Activated CD8-positive, alpha-beta memory T cell treated with anti-CD3 and anti-CD28 coated beads for 4 hours (primary cell): ENCODE measurements around the gene INO80E.
"Not testable (repeated sequence)": the region's sequence is repeated elsewhere in the genome, so short reads cannot be mapped to it uniquely, and the experiment has no call there.

Experiments used
- DNase-seq, 2 donors: peaks; one replicate each; pipeline ENCODE4 v3.0.0-alpha.2; 2020; ENCODE audit warnings: low read depth in 2 of 2

Gene INO80E

DNA sequence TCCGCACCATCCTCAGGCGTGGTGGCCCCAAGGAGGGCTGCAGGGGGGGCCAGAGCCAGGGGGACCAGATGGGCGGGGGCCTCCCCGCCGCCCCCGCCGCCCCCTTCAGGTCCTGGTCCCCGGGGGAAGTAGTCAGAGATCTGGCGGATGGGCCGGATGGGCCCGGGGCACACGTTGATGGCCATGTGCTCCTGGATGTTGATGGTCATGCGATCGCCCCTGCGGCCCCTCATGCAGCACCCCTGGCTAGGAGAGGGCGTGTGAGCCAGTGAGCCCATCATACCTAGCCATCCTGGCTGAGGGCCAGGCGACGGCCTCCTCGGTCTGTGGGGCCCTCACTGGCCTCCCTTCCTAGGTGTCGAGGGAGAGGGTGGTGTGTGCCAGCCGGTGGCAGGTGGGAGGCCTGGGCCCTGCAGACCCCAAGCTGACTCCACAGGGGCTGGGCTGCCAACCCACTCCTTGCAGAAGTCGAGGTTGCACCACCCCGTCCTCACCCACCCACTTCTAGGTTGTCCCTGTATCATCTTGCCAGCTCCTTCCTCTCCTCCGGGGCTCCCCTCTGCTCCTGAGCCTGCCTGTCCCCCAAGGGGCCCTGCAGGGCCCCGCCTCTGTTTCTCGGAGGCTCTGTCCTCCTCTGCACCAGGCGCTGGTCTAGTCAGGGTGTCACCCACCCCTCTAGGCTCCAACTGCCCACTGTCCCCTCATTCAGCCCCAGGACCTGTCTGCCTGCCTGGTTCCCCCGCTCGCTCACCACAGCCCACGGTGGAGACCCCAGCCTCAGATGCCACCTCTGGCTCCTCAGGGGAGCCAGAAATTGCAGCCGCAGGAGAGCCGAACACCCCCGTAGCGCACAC, 14.2 kb downstream of the INO80E start:
- DNase-seq = no peak

DNA sequence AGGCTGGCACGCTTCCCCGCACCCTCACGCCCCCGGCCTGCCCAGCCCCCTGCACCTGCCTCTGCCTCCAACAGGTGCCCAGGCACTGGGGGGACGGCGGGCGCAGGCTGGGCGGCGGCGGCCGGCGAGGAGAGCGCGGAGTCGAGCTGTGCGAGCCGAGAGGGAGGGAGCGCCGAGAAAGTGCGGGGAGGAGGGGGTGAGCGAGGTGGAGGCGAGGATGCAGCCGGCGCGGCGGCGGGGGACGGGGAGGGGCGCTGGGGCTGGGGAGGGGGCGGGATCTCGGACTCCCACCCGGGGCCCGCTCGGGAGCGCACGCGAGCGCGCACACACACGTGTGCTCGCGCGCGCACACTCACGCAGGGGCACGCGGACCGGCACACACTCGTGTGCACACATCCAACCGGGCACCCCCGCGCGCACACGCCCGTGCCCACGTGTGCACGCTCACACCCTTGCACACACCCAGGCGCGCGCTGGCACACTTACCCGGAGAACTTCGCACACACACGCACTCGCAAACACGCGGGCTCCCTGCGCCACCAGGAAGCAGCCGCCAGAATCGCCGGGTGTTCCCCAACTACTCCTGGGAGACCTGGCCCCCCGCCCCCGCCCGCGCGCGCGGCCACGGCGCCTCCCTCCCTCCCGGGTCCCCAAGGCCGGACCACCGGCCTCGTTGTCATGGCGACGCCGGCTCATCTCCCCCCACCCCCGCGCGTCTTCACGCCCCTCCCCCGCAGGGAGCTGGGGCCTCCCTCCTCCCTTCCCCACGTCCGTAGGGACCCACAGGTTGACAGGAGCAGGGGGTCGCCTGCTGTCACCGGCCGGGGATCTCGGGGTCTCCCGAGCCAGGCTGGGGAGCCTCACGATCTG, 15.0 kb downstream of the INO80E start, which contains the start of gene DOC2A:
DOC2A (minus strand) TSS at position 184 of the 870 bp plus-strand sequence. CDS start 805 bp downstream, outside the sequence.
- no peak for DNase-seq

DNA sequence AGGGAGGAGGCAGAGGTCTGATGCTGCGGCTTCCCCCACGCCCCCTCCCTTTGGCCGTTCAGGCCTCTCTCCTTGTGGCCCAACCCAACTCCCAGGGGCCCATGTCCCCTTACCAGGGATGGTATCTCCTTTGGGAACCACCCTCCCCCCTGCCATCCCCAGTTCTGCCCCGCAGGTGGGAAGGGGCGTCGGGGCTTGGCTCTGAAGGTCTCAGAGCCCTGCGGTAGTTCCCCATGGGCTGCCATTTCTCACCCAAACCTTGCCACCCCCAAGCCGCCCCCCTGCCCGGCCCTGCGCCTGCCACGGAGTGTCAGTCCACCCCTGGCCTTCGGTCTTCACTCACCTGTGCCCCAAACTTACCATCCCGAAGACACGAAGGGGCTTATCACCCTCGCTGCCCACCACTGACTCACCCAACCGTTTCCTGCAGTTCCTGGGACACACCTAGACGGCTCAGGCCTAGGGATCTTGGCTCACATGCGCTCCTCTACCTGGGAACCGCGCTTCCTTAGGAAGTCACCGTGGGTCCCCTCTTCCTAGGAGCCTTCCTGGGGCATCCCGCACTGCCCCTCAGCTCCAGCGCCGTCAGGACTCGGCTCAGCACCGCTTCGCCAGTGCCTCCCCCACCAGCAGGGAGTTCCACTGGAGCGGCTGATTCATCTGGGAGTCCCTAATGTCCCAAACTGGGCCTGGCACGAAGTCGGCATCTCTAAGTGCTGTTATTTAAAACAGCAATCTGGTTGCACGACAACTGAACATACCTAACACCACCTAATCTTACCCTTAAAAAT, 15.9 kb downstream of the INO80E start:
- no peak for DNase-seq

DNA sequence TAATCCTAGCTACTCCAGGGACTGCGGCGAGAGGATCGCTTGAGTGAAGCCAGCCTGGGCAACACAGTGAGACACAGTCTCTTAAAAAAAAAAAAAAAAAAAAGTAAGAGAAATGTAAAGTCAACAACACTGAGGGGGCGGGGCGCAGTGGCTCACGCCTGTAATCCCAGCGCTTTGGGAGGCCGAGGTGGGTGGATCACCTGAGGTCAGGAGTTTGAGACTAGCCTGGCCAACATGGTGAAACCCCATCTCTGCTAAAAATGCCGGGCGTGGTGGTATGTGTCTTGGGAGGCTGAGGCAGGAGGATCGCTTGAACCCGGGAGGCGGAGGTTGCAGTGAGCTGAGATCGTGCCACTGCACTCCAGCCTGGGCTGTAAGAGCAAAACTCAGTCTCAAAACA, 16.6 kb downstream of the INO80E start:
- DNase-seq = not testable (repeated sequence)

DNA sequence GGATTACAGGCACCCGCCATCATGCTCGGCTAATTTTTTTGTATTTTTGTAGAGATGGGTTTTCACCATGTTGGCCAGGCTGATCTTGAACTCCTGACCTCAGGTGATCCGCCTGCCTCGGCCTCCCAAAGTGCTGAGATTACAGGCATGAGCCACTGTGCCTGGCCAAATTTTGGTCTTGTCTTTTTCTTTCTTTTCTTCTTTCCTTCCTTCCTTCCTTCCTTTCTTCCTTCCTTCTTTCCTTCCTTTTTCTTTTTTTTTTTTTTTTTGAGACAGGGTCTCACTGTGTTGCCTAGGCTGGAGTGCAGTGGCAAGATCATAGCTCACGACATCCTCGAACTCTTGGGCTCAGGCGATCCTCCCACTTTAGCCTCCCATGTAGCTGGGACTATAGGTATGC, 19.4 kb downstream of the INO80E start:
- not testable (repeated sequence) for DNase-seq

DNA sequence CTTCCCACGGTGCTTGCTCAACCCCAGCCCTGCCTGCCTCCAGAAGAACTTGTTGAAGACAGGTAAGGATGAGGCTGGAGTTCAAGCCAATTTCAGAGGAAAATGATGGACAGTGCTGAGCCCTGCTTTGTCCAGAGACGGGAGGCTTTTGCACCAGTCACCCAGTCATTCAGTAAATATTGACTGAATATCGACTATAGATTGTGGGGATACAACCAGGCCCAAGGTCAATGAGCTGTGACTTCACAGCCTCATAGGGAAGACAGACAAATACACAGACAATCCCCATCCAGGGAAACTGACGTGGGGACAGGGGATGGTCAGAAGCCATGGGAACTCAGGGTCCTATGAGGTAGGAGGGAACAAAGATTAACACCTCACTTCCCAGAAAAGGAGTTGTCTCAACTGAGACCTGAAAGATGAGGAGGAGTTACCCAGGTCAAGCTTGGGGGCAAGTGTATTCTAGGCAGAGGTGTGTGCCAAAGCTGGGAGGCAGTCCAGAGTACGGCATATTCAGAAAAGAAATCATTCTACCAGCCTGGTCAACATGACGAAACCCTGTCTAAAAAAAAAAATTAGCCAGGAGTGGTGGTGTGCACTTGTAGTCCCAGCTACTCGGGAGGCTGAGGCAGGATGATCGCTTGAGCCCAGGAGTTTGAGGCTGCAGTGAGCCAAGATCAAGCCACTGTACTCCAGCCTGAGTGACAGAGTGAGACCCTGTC, 20.7 kb downstream of the INO80E start:
- DNase-seq = no peak

DNA sequence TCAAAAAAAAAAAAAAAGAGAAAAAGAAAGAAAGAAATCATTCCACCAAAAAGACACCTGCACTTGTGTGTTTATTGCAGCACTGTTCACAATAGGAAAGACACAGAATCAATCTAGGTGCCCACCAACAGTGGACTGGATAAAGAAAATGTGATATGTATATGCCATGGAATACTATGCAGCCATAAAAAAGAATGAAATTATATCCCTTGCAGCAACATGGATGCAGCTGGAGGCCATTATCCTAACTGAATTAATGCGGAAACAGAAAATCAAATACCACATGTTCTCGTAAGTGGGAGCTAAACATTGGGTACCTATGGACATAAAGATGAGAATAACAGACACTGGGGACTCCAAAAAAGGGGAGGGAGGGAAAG, 21.2 kb downstream of the INO80E start:
- DNase-seq = no peak

DNA sequence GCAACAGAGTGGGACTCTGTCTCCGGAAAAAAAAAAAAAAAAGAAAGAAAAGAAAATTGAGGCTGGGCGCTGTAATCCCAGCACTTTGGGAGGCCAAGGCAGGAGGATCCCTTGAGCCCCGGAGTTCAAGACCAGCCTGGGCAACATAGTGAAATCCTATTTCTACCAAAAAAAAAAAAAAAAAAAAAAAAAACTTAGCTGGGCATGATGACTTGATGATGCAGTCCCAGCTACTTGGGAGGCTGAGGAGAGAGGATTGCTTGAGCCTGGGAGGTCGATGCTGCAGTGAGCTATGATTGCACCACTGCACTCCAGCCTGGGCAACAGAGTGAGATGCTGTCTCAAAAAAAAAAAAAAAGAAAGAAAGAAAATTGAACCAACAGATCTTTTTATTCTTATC, 21.9 kb downstream of the INO80E start:
- not testable (repeated sequence) for DNase-seq

DNA sequence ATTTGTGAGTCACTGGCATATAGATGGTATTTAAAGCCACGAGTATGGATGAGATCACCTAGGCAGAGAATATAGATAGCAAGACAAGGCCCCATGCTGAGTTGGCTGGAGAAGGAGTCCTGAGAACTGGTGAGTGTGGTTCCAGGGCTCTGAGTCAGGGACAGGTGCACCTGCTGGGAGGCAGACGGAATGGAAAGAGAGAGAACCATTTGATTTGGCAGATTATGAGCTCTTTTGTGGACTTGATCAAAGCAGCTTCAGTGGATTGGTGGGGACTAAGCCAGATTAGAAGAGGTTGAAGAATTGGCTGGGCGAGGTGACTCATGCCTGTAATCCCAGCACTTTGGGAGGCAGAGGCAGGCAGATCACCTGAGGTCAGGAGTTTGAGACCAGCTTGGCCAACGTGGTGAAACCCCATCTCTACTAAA, 22.7 kb downstream of the INO80E start:
- DNase-seq = no peak

DNA sequence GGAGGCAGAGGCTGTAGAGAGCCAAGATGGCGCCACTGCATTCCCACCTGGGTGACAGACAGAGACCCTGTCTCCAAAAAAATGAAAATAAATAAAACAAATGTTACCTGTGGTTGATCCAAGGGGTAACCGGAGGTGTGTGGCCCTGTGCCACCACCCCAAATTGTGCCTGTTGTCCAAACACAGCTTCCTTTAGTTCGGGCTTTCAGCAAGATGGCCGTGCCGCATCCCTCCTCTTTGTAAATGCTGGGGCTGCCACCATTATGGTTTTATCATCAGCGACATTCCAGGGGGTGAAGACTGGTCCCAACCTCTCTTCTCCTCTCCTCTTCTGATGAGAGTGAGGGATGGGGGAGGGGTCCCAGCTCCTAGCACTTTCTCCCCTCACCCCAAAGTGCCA, 26.8 kb downstream of the INO80E start, which contains the start of gene C16orf92:
C16orf92 (plus strand) TSS at position 312 of the 400 bp plus-strand sequence. CDS start 143 bp downstream, outside the sequence.
- DNase-seq = no peak

DNA sequence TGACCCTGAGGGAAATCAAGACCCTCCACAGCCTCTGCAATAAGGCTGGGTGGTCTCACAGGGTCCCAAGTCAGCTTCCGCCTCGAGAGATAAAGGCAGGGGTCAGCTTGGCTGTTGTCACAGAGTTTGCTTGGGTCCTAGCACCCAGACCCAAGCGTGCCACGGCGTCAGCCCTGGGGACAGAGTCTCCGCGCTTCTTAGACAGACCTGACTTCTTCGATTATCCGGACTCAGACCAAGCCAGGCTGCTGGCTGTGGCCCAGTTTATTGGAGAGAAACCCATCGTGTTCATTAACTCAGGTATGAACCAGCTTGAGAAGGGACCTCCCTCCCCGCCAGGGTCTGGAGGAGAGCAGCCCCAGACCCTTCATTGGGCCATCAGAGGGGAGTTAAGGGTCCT, 27.5 kb downstream of the INO80E start:
- no peak for DNase-seq

DNA sequence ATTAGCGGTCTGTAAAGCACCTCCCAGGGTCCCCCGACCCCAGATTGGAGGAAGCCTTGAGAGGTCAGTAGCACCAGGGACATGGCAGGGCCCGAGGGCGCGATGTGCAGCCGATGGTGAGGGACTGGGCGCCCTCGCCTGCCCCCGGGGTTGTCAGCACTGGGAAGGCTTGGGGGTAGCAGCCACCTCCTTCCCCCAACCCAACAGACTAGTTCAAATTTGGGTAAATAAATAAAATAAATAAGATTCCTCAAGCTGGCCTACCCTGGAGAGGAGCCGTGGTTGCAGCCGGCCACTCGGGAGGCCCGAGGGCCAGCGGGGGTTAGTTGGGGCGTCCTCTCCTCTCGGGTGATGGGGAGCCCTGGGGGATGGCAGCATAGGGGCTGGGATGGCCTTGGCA, 28.4 kb downstream of the INO80E start:
- DNase-seq = no peak

DNA sequence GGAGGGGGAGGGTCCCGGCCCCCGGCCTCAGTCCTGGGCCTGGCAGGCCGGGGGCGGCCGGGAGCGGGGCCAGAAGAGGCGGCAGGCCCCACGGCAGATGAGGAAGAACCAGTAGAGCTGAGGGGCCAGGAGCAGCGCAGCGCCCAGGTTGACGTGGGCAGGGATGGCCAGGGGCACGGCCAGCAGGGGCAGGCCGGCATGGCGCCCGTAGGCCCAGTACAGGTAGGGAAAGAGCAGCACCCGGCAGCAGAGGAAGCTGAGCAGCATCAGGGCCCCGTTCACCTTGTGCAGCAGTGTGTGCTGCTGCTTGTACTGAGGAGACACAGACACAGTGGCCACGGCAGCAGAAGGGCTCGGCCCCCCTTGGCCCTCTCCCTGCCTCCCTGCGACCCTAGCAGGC, 29.1 kb downstream of the INO80E start:
- no peak for DNase-seq

DNA sequence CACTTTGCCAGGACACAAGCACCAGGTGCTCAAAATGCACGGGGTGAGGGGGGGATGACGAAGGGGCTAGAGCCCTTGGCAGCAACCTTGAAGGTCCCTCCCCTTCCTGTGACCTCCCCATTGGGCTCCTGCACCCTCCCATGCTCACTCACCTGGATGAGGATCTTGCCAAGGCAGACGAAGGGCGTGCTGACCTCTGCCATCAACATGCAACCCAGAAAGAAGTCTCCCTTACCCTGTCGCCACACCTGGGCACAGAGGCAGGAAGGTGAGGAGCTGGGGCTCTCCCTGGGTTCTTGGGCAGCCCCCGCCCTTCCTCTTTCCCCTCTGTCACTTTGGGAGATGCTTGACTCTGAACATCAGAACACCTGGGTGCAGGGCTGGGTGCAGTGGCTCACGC, 29.5 kb downstream of the INO80E start:
- DNase-seq = no peak

DNA sequence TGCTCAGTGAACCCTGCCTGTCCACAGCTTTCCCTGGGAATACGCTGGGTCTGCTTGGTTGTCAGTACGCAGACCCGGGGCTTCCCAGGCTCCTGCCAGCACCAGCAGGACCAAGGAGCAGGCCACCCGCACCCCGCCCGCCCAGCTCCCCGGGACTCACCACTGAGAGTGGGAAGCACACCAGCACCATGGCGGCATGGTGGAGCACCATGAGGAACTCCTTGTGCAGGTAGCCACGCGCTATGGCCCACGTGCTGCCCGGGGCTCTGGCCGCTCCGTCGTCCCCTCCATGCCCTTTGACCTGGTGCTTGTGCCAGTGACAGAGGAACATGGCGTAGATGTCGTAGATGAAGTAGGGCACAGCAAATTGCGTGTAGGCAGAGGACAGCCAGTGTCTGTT, 30.4 kb downstream of the INO80E start:
- no peak for DNase-seq

DNA sequence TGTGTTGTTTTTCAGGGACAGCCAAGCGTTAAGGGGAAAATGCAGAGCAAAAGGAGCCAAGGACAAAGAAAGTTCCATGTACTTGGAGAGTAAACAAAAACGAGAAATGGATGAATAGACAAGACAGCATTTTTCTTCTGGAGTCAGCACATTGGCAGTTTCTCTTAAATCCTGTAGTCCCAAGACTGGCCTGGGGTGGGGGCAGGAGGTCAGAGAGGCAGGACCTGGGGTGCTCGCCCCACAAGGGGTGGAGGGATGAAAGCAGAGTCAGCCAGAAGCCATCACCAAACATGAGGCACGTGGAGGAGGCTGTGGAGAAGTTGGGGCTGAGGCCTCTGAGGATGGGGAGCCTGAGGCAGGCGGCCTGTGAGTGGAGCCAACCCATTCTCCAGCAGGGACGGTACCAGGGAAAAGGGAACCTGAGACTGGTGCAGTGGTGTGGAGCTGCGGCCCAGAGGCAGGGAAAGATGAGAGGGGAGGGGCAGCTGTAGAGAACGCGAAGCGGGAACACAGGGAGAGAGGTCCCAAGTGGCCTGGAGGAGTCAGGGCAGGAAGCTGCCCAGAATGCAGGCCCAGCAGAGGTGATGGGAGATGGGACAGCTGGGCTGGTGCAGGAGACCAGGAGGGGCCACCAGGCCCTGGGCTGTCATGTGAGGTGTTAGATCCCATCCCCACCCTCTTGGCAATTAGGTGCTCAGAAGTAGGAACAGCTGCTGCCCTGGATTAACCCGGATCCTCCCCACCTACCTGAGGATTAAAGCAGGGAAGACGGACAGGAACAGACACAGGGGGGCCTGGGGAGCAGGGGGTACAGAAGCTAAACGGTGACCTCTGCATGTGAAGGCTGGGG, 31.8 kb downstream of the INO80E start:
- no peak for DNase-seq

DNA sequence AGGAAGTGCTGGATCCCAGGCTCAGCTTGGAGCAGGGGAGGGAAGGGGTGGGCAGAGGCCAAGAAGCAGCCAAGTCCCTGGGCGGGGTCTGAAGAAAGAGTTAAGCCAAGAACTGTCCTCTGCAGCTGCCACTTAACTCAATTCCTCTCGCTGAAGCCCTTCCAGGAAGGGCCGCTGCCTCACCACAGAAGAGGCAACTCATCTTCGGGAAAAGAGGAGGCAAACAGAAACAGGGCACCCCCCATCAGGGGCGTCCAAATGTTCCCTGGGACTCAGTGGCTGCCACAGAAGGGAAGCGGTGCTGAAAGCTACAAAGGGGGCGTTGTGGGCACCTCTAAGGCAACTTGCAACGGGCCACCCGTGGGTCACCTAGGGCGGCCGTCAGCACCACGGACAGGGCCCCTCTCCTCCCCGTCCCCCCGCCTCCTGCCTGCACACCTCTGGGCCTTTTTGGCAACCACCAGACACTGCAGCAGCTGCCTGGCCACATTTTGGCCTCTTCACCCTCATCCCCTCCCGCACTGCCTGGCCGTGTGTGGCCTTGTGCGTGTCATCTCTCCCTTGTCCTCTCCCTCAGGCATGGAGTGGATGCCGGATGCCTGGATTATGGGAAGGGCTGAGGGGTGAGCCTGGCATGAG, 32.5 kb downstream of the INO80E start:
- no peak for DNase-seq

DNA sequence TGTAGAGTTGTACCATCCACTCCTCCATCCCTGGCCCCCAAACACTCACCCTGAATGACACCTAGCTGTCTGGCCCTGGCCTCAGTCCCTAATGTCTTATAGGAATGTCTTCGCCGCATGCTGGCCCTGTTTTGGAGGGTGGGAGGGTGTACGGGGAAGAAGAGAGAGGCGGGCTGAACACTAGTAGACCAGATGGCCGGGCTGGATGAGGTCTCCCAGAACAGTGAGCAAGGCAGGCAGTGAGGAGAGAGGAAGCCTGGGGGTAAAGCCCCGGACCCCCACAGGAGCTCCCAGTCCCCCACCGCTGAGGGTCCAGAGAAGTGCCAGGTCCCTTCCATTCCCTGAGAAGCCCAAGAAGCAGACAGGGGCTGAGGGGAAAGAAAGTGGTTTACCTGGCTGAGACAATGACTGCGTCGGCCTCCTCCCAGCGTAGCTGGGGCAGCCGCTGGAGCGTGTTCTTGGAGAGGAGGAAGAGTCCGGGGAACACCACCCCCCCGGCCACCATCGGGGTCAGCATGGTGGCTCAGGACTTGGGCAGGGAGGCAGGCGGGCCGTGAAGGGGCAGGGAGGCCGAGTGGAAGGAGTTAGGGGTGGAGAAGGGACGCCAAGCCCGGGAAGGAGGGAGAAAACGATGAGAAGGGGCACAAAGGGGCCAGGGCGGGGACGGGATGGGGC, 34.1 kb downstream of the INO80E start:
- no peak for DNase-seq

DNA sequence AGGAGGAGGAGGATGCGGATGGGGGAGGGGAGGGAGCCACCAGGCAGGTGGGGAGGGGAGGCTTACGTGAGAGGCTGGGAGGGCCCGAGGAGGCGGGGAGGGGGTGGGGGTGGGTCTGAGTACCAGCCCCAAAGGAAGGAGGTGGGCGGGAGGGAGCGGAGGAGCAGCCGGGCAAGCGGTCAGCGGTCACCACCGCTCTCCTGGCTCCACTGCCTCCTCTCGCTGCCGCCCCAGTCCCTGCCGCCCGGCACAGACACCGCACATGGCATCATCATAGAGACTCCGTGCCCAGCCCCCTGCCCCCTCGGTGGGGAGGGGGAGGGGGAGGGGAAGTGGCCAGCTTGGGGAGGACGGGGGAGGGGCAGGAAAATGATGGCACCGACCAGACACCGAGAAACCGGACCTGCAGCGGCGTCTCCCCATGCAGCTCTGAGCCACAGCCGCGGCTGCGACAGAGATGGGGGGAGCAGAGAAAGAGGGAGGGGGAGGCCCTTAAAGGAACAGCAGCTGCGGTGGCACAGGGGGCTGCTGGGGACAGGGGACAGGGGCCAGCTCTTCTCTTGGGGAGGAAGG, 34.9 kb downstream of the INO80E start, which contains the start of gene TLCD3B:
TLCD3B (minus strand) TSS at position 431 of the 573 bp plus-strand sequence. CDS start 744 bp downstream, outside the sequence.
- no peak for DNase-seq
